Measurements from ENCODE around the gene DHX8.

DNA sequence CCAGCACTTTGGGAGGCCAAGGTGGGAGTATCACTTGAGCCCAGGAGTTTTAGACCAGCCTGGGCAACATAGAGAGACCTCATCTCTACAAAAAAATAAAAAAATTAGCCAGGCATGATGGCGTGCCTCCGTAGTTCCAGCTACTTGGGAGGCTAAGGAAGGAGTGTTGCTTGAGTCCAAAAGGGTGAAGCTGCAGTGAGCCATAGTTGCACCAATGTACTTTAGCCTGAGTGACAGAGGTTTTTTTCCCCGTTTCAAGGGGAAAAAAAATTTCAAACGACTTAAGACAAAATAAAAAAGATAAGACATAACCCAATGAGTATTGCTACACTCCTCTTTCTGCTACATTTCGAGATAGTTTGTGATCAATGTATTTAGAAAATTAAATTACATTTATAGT is 6.8 kb downstream of the DHX8 start:
- TF ChIP-seq, protein P1, sequence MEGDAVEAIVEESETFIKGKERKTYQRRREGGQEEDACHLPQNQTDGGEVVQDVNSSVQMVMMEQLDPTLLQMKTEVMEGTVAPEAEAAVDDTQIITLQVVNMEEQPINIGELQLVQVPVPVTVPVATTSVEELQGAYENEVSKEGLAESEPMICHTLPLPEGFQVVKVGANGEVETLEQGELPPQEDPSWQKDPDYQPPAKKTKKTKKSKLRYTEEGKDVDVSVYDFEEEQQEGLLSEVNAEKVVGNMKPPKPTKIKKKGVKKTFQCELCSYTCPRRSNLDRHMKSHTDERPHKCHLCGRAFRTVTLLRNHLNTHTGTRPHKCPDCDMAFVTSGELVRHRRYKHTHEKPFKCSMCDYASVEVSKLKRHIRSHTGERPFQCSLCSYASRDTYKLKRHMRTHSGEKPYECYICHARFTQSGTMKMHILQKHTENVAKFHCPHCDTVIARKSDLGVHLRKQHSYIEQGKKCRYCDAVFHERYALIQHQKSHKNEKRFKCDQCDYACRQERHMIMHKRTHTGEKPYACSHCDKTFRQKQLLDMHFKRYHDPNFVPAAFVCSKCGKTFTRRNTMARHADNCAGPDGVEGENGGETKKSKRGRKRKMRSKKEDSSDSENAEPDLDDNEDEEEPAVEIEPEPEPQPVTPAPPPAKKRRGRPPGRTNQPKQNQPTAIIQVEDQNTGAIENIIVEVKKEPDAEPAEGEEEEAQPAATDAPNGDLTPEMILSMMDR (conservative IDR thresholded peaks at IDR 0.05; ENCODE audit: low read depth, low read length), result no peak
- no peak for TF ChIP-seq CEBPB (IDR thresholded peaks at IDR 0.05; ENCODE audit: low read depth, low read length)
